SK-N-SH treated with all-trans-retinoic acid at 6 μM for 48 hours (cell line): ENCODE measurements around the gene RAB15.

Source experiments
- ATAC-seq: fragments of 200-7000 bp; cut with Tn5 transposase; 3 replicates; pipeline ENCODE4 v1.9.1; 2020; ENCODE audit warnings: mild to moderate bottlenecking, moderate library complexity
- CREB5 ChIP-seq: fragments of 250-450 bp; sonication (Bioruptor Pico); IDR thresholded peaks from 2 replicates; pipeline ENCODE4 v1.5.1; 2020; ENCODE audit warnings: low read depth, mild to moderate bottlenecking, moderate library complexity
- CSDC2 ChIP-seq: fragments of 250-450 bp; sonication (Bioruptor Pico); IDR thresholded peaks from 2 replicates; pipeline ENCODE4 v1.5.0; 2020; ENCODE audit warnings: mild to moderate bottlenecking, moderate library complexity
- CSRNP3 ChIP-seq: fragments of 250-450 bp; sonication (Bioruptor Pico); IDR thresholded peaks from 2 replicates; pipeline ENCODE4 v1.5.1; 2021; ENCODE audit warnings: mild to moderate bottlenecking, moderate library complexity
- GLIS3 ChIP-seq: fragments of 250-450 bp; sonication (Bioruptor Pico); IDR thresholded peaks from 2 replicates; pipeline ENCODE4 v1.5.0; 2020; ENCODE audit warnings: mild to moderate bottlenecking, moderate library complexity
- ISL1 ChIP-seq: fragments of 250-450 bp; sonication (Bioruptor Pico); IDR thresholded peaks from 2 replicates; pipeline ENCODE4 v2.1.2; 2022; ENCODE audit warnings: mild to moderate bottlenecking, moderate library complexity
- OSR1 ChIP-seq: fragments of 250-450 bp; sonication (Bioruptor Pico); IDR thresholded peaks from 2 replicates; pipeline ENCODE4 v1.8.0; 2022; ENCODE audit warnings: moderate library complexity, mild to moderate bottlenecking, inconsistent platforms
- PPARA ChIP-seq: fragments of 250-450 bp; sonication (Bioruptor Pico); IDR thresholded peaks from 2 replicates; pipeline ENCODE4 v1.5.0; 2020; ENCODE audit warnings: mild to moderate bottlenecking, borderline replicate concordance
- SNAI2 ChIP-seq: fragments of 250-450 bp; sonication (Bioruptor Pico); IDR thresholded peaks from 2 replicates; pipeline ENCODE4 v1.5.0; 2020; ENCODE audit warnings: mild to moderate bottlenecking, moderate library complexity
- TOX ChIP-seq: fragments of 250-450 bp; sonication (Bioruptor Pico); IDR thresholded peaks from 2 replicates; pipeline ENCODE4 v1.8.0; 2021; ENCODE audit warnings: mild to moderate bottlenecking, moderate library complexity, borderline replicate concordance
- TSHZ2 ChIP-seq: fragments of 250-450 bp; sonication (Bioruptor Pico); IDR thresholded peaks from 2 replicates; pipeline ENCODE4 v1.5.0; 2020; ENCODE audit warnings: mild to moderate bottlenecking, moderate library complexity
- ZC3H10 ChIP-seq: fragments of 250-450 bp; sonication (Bioruptor Pico); IDR thresholded peaks from 2 replicates; pipeline ENCODE4 v1.5.1; 2021; ENCODE audit warnings: mild to moderate bottlenecking, moderate library complexity
- ZFP30 ChIP-seq: fragments of 450-650 bp; formaldehyde crosslinking; IDR thresholded peaks from 2 replicates; pipeline ENCODE4 v1.5.0; 2022; ENCODE audit warnings: mild to moderate bottlenecking, moderate library complexity
- ZNF565 ChIP-seq: fragments of 450-650 bp; formaldehyde crosslinking; conservative IDR thresholded peaks from 2 replicates; pipeline ENCODE4 v1.5.0; 2020; ENCODE audit warnings: low read depth, mild to moderate bottlenecking, moderate library complexity
- ZNF70 ChIP-seq: fragments of 450-650 bp; formaldehyde crosslinking; IDR thresholded peaks from 2 replicates; pipeline ENCODE4 v1.5.0; 2020; ENCODE audit warnings: mild to moderate bottlenecking, moderate library complexity
- ZNF8 ChIP-seq: fragments of 450-650 bp; formaldehyde crosslinking; IDR thresholded peaks from 2 replicates; pipeline ENCODE4 v1.5.0; 2020; ENCODE audit warnings: mild to moderate bottlenecking, moderate library complexity
- TF ChIP-seq, protein P1 (sequence below): fragments of 250-450 bp; sonication (Bioruptor Pico); IDR thresholded peaks from 2 replicates; pipeline ENCODE4 v1.8.0; 2021; ENCODE audit warnings: low read depth, mild to moderate bottlenecking, moderate library complexity, borderline replicate concordance
- TF ChIP-seq, protein P2 (sequence below): fragments of 250-450 bp; sonication (Bioruptor Pico); IDR thresholded peaks from 2 replicates; pipeline ENCODE4 v1.8.0; 2020; ENCODE audit warnings: mild to moderate bottlenecking, moderate library complexity, borderline replicate concordance

The RAB15 gene

DNA sequence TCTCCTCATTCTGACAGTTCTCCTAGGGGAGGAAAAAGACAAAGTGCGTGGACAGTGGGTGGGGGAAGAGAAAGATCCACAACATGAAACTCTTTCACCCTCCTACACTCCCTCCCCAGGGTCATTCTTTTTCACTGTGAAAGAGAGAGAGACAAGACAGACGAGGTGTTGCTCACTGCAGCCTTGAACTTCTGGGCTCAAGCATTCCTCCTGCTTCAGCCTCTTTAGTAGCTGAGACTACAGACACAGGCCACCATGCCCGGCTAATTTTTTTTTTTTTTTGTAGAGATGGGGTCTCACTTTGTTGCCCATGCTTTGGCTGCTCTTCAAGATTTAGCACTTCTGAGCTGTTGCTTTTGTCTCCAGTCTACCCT, 32.3 kb downstream of the RAB15 start:
- ATAC-seq: no peak
- TF ChIP-seq CSRNP3 (CRISPR knock-in tag) (no peak), GLIS3 (CRISPR knock-in tag) (no peak), TSHZ2 (CRISPR knock-in tag) (no peak), ZNF565 (CRISPR knock-in tag) (no peak), SNAI2 (CRISPR knock-in tag) (no peak), ZNF70 (CRISPR knock-in tag) (no peak)

- TF ChIP-seq TOX (CRISPR knock-in tag) (no peak), OSR1 (CRISPR knock-in tag) (no peak), ZC3H10 (CRISPR knock-in tag) (no peak), CREB5 (no peak), ZFP30 (CRISPR knock-in tag) (no peak), TSHZ2 (CRISPR knock-in tag) (no peak), CSDC2 (CRISPR knock-in tag) (no peak), ZNF8 (CRISPR knock-in tag) (no peak), GLIS3 (CRISPR knock-in tag) (no peak), PPARA (CRISPR knock-in tag) (no peak)
- TF ChIP-seq, protein P1, sequence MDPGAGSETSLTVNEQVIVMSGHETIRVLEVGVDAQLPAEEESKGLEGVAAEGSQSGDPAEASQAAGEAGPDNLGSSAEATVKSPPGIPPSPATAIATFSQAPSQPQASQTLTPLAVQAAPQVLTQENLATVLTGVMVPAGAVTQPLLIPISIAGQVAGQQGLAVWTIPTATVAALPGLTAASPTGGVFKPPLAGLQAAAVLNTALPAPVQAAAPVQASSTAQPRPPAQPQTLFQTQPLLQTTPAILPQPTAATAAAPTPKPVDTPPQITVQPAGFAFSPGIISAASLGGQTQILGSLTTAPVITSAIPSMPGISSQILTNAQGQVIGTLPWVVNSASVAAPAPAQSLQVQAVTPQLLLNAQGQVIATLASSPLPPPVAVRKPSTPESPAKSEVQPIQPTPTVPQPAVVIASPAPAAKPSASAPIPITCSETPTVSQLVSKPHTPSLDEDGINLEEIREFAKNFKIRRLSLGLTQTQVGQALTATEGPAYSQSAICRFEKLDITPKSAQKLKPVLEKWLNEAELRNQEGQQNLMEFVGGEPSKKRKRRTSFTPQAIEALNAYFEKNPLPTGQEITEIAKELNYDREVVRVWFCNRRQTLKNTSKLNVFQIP: no peak
- TF ChIP-seq, protein P2, sequence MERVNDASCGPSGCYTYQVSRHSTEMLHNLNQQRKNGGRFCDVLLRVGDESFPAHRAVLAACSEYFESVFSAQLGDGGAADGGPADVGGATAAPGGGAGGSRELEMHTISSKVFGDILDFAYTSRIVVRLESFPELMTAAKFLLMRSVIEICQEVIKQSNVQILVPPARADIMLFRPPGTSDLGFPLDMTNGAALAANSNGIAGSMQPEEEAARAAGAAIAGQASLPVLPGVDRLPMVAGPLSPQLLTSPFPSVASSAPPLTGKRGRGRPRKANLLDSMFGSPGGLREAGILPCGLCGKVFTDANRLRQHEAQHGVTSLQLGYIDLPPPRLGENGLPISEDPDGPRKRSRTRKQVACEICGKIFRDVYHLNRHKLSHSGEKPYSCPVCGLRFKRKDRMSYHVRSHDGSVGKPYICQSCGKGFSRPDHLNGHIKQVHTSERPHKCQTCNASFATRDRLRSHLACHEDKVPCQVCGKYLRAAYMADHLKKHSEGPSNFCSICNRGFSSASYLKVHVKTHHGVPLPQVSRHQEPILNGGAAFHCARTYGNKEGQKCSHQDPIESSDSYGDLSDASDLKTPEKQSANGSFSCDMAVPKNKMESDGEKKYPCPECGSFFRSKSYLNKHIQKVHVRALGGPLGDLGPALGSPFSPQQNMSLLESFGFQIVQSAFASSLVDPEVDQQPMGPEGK (CRISPR knock-in tag): no peak
- ATAC-seq: no peak
These were observed 32.9 kb downstream of the RAB15 start for GRCh38 chr14:64938972-64939816.

GRCh38 chr14:64937821-64938193, 34.3 kb downstream of the RAB15 start:
- peak; percentile 55; the same call in 1 of the 3 replicates for ATAC-seq
- TF ChIP-seq TSHZ2 (CRISPR knock-in tag) (no peak), SNAI2 (CRISPR knock-in tag) (no peak), ZFP30 (CRISPR knock-in tag) (no peak), ISL1 (CRISPR knock-in tag) (no peak)
- TF ChIP-seq, protein P1: no peak
